Heart right ventricle (tissue), 16 donors: Measurements from ENCODE around the gene MT1B. TPM values are rescaled to one million over a fixed set of nuclear protein-coding genes. Genes with fewer than 3 reads are reported as not detected.

Source experiments
- ATAC-seq, 8 donors: fragments of 200-7000 bp; cut with Tn5 transposase; one replicate each; pipeline ENCODE4 v1.9.1; 2020; ENCODE audit warnings: mild to moderate bottlenecking in 8 of 8, moderate library complexity in 8 of 8, moderate number of reproducible peaks in 1 of 8
- DNase-seq, 2 donors: peaks; one replicate each; pipeline ENCODE4 v3.0.0-alpha.2; 2020
- H3K27ac ChIP-seq, 10 donors: fragments of 200-600 bp; sonication (generic) in 2 of 10; one replicate each; pipeline versions ENCODE4 v1.5.0 to v1.8.0; 2020 to 2022; ENCODE audit warnings: mild to moderate bottlenecking in 3 of 10
- H3K27me3 ChIP-seq, 7 donors: fragments of 200-600 bp; one replicate each; pipeline ENCODE4 v1.8.0; 2021 to 2022; ENCODE audit warnings: mild to moderate bottlenecking in 2 of 7
- H3K36me3 ChIP-seq, 9 donors: fragments of 200-600 bp; sonication (generic) in 1 of 9; one replicate each; pipeline versions ENCODE4 v1.5.0 to v1.8.0; 2020 to 2022; ENCODE audit warnings: mild to moderate bottlenecking in 2 of 9
- H3K4me1 ChIP-seq, 9 donors: fragments of 200-600 bp; sonication (generic) in 1 of 9; one replicate each; pipeline versions ENCODE4 v1.5.0 to v1.8.0; 2020 to 2022; ENCODE audit warnings: mild to moderate bottlenecking in 4 of 9
- H3K4me3 ChIP-seq, 10 donors: fragments of 200-600 bp; sonication (generic) in 2 of 10; one replicate each; pipeline versions ENCODE4 v1.5.0 to v1.8.0; 2020 to 2022; ENCODE audit warnings: mild to moderate bottlenecking in 7 of 10, moderate library complexity in 2 of 10
- H3K9me3 ChIP-seq, 11 donors: fragments of 200-600 bp in 10 of 11; sonication (generic) in 2 of 11; one replicate each; pipeline versions ENCODE4 v1.5.0 to v1.8.0; 2013 to 2022; ENCODE audit warnings: mild to moderate bottlenecking in 2 of 11, control low read depth in 1 of 11, moderate library complexity in 1 of 11
- WGBS, 2 donors: extraction: QIAGEN DNeasy Blood & Tissue Kit; methylation state at CpG; one replicate each; pipeline ENCODE4 v1.1.7; 2013; ENCODE audit warnings: inconsistent platforms in 1 of 2; 5-methylcytosine and 5-hydroxymethylcytosine counted together
- intact Hi-C, 10 donors: fragments of 100-400 bp; cut with DNase I; formaldehyde crosslinking; loops; one replicate each; pipeline versions ENCODE4 v1.11.1 to v1.14.2; 2022
- polyA plus RNA-seq, 2 donors: library from polyadenylated mRNA; stranded (reverse); fragments of 200-250 nt; gene quantifications; one replicate each; pipeline ENCODE4 v1.2.3, GENCODE V29; 2013
- total RNA-seq, 10 donors: library from RNA; stranded (reverse); fragmentation: NEBNext Ultra II Directional in 3 of 10; extraction: Animal tissue kit (Norgen Biotek cat#: 25700) in 3 of 10; gene quantifications; one replicate each; pipeline versions ENCODE4 v1.2.1 to v1.2.4, GENCODE V29; 2021 to 2023
- TF ChIP-seq, protein P1 (sequence below), 9 donors: fragments of 200-600 bp; sonication (generic) in 2 of 9; IDR thresholded peaks; one replicate each; pipeline versions ENCODE4 v1.5.0 to v1.8.0; 2021 to 2022; ENCODE audit warnings: antibody characterized with exemption in 9 of 9, mild to moderate bottlenecking in 5 of 9, moderate library complexity in 1 of 9
- donor health status: Arrhythmogenic right ventricular cardiomyopathy.
- donor health status: ischemic (EF 13 %, LVEDD 7.1; RV severe dilation, severe dysfunction).
- donor health status: healthy with polysubstance abuse.
- donor health status: DM: no; HTN: yes; CAD: no.
- donor health status: DM: no; HTN: no; CAD: no.
- donor health status: ischemic (EF 25% LVEDD 6.9; RV normal size, moderate dysfunction).
- donor health status: ischemic (EF 25% LVEDD 5.7; RV mildly dilated, moderate dysfunction).
- donor health status: healthy.
- donor health status: DM: yes; HTN: yes; CAD: no.
- donor health status: Ischemic cardiomyopathy.
- donor health status: ischemic (EF 35%, LVEDD 5.7; RV mildly dilated, moderate dysfunction).
- donor health status: nonischemic (EF 11% LVEDD 7.7; RV severe dilation, severe dysfunction).
- donor health status: DM: yes; HTN: yes; CAD: no.
- donor health status: PGD.
- donor health status: ischemic (EF 29% LVEDD 5.4; RV normal size, mild dysfunction).
- donor health status: nonischemic (EF 23%, LVEDD 6.1; RV moderate dilation, normal function).

The MT1B gene
- total and polyA plus RNA-seq, 12 donors = not detected

DNA sequence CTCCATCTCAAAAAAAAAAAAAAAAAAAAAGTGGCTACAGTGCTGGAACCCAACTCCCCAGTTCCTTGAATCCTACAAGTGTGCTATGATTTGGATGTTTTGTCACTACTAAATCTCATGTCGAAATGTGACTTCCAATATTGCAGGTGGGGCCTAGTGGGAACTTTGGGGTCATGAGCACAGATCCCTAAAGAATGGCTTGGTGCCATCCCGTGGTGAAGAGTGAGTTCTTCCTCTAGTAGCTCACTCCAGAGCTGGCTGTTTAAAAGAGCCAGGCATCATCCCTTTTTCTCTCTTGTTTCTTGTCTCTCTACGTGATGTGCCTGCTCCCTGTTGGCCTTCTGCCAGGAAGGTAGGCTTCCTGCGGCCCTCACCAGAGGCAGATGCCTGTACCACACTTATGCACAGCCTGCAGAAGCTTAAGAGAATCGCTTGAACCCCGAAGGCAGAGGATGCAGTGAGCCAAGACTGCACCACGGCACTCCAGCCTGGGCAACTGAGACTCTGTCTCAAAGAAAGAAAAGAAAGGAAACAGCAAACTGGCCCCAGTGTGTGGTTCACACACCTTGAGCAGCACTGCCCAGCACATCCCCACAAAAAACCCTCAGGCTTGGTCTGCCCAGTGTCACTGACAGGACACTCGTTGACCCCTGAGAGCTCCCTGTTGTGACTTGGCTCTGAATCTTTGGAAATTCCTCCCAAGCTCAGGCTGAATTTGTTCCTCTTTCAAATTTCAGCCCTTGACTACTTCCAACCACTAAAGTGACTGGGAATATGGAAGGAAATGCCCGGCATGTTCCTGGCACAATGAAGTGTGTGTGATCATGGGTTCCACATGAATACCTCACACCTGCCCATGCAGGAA, 23.0 kb upstream of the MT1B start:
- Histone ChIP-seq H3K27me3 (peaks cover 0 to 34% (median 0%) of the 10 kb centered on the region in 7 donors), H3K27ac (no peak overlapping the region), H3K36me3 (no peaks in the 10 kb centered on the region), H3K4me3 (no peak overlapping the region), H3K4me1 (peaks cover 0 to 41% (median 22%) of the 10 kb centered on the region in 9 donors), H3K9me3 (no peaks in the 10 kb centered on the region)
- TF ChIP-seq, protein P1, sequence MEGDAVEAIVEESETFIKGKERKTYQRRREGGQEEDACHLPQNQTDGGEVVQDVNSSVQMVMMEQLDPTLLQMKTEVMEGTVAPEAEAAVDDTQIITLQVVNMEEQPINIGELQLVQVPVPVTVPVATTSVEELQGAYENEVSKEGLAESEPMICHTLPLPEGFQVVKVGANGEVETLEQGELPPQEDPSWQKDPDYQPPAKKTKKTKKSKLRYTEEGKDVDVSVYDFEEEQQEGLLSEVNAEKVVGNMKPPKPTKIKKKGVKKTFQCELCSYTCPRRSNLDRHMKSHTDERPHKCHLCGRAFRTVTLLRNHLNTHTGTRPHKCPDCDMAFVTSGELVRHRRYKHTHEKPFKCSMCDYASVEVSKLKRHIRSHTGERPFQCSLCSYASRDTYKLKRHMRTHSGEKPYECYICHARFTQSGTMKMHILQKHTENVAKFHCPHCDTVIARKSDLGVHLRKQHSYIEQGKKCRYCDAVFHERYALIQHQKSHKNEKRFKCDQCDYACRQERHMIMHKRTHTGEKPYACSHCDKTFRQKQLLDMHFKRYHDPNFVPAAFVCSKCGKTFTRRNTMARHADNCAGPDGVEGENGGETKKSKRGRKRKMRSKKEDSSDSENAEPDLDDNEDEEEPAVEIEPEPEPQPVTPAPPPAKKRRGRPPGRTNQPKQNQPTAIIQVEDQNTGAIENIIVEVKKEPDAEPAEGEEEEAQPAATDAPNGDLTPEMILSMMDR (IDR thresholded peaks at IDR 0.05) = no peak
- intact Hi-C loops = loop anchor here in 2 of 10 donors (5.0 kb wide), 1 partner anchor 54 kb away; the partner anchor contains the start of gene MT1X (in 2 of the 2)
- WGBS, 2 donors = 71 to 79% methylated on average over 9 of the region's 9 CpGs
- DNase-seq (no peak), ATAC-seq (no peak)

DNA sequence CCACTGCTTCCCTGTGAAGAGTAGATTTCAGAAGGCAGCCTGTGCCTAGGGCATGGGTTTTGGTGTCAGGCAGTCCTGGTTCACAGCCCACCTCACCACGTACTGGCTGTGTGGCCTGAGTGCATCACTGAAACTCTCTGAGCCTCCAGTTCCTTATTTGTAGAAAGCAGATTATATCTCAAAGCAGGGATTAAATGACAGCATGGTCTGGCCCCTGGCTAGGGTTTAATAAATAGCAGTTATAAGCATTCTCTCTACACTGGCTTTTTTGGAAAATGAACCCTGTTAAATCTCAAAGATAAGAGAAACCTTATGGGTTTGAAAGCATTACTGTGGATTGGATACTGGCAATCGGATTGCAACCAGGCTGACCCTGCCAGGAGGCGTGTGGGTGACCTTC, 22.2 kb upstream of the MT1B start:
- peaks cover 0 to 42% (median 3%) of the 10 kb centered on the region in 7 donors for H3K27me3 ChIP-seq
- no peaks in the 10 kb centered on the region for H3K9me3 ChIP-seq
- no peaks in the 10 kb centered on the region for H3K36me3 ChIP-seq
- TF ChIP-seq, protein P1 (IDR thresholded peaks at IDR 0.05) = no peak
- no peak overlapping the region for H3K27ac ChIP-seq
- H3K4me1 ChIP-seq = peaks cover 0 to 41% (median 22%) of the 10 kb centered on the region in 9 donors
- no peak for ATAC-seq
- no peak for DNase-seq
- intact Hi-C loops = loop anchor here in 2 of 10 donors (5.0 kb wide), 1 partner anchor 53 kb away; the partner anchor contains the start of gene MT1X (in 2 of the 2)
- no peak overlapping the region for H3K4me3 ChIP-seq
- WGBS, 2 donors = 86 to 94% methylated on average over 3 of the region's 3 CpGs

DNA sequence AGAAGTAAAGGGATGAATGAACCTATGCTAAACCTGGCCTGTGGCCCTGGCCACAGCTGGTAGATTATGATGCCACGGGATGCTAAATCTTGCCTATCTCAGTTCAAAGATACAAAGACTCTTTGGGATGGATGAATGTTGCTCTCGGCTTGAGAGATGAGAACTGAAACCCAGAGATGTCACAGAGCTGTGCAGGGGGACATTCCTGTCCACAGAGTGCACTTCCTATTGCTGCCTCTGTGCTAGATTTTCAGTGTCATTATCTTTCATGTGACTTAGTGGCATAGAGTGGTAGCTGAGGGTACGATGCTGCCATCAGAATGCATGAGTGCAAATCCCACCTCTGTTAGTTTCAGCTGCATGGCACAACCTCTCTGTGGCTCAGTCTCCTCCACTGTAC, 21.6 kb upstream of the MT1B start:
- H3K27ac ChIP-seq = no peak overlapping the region
- 77 to 78% methylated on average over 3 of the region's 3 CpGs for WGBS, 2 donors
- no peaks in the 10 kb centered on the region for H3K36me3 ChIP-seq
- intact Hi-C loops = no loop called here
- no peaks in the 10 kb centered on the region for H3K9me3 ChIP-seq
- TF ChIP-seq, protein P1 (IDR thresholded peaks at IDR 0.05) = no peak
- H3K4me1 ChIP-seq = peaks cover 0 to 43% (median 22%) of the 10 kb centered on the region in 9 donors
- ATAC-seq = no peak
- H3K27me3 ChIP-seq = peaks cover 0 to 48% (median 9%) of the 10 kb centered on the region in 7 donors
- no peak overlapping the region for H3K4me3 ChIP-seq
- no peak for DNase-seq

DNA sequence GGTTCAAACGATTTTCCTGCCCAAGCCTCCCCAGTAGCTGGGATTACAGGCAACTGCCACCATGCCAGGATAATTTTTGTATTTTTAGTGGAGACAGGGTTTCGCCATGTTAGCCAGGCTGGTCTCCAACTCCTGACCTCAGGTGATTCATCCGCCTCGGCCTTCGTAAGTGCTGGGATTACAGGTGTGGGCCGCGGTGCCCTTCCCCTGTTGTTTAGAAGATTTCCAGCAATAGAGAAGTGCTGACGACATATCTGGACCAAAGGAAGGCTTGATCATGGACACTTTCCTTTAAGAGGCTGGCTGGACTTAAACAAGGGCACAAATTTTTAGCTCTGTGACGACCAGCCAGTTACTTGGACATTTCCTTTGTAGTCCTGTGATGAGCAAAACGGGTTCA, 20.5 kb upstream of the MT1B start:
- Histone ChIP-seq H3K4me3 (no peak overlapping the region), H3K4me1 (peaks cover 0 to 43% (median 24%) of the 10 kb centered on the region in 9 donors), H3K27ac (peak overlapping the region in 5 of 10 donors; percentile 71 to 82 (median 80)), H3K9me3 (no peaks in the 10 kb centered on the region), H3K27me3 (peaks cover 3 to 55% (median 19%) of the 10 kb centered on the region in 7 donors), H3K36me3 (no peaks in the 10 kb centered on the region)
- DNase-seq (no peak), ATAC-seq (no peak)
- TF ChIP-seq, protein P1 (IDR thresholded peaks at IDR 0.05) = no peak
- intact Hi-C loops = no loop called here
- 93 to 94% methylated on average over 10 of the region's 10 CpGs for WGBS, 2 donors
